Suppressor macrophage treated with lipopolysaccharide for 1 hour (primary cell): Measurements from ENCODE around the gene LIPC.

Experiments
- DNase-seq, 3 donors: peaks; one replicate each; pipeline ENCODE4 v3.0.0-alpha.2; 2020 to 2022

Gene LIPC

GRCh38 chr15:58475573-58476524 lies 44.1 kb downstream of the LIPC start:
- DNase-seq: peak in 1 of 3 donors; percentile 38

GRCh38 chr15:58476525-58477162 lies 44.9 kb downstream of the LIPC start:
- DNase-seq: no peak

- DNase-seq: peak; percentile 38 to 45 (median 41)
These were observed 45.4 kb downstream of the LIPC start for GRCh38 chr15:58477170-58477569.

DNA sequence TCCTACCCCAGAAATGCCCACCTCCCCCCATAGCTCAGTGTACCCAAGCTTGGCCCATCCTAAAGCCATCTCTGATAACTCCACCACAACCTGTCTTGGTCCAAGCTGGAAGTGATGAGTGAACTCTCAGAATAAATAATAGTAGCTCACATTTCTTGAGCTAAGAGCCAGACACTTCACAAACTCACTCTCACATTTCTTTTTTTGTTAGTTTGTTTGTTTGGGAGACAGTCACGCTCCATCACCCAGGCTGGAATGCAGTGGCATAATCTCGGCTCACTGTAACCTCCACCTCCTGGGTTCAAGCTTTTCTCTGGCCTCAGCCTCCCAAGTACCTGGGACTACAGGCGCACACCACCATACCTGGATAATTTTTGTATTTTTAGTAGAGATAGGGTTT lies 46.2 kb downstream of the LIPC start:
- no peak for DNase-seq

GRCh38 chr15:58478579-58478978 lies 46.8 kb downstream of the LIPC start:
- no peak for DNase-seq

- DNase-seq: no peak
These were observed 48.1 kb downstream of the LIPC start for GRCh38 chr15:58479941-58480340.

- no peak for DNase-seq
These were observed 51.6 kb downstream of the LIPC start for GRCh38 chr15:58483376-58483775.

- DNase-seq: peak; percentile 38 to 51 (median 41)
These were observed 53.2 kb downstream of the LIPC start for GRCh38 chr15:58484791-58485600.

- DNase-seq: no peak
These were observed 54.3 kb downstream of the LIPC start for GRCh38 chr15:58486062-58486461.

GRCh38 chr15:58486564-58486963 lies 54.8 kb downstream of the LIPC start:
- no peak for DNase-seq

- DNase-seq: no peak
These were observed 55.4 kb downstream of the LIPC start for GRCh38 chr15:58487041-58487723.

DNA sequence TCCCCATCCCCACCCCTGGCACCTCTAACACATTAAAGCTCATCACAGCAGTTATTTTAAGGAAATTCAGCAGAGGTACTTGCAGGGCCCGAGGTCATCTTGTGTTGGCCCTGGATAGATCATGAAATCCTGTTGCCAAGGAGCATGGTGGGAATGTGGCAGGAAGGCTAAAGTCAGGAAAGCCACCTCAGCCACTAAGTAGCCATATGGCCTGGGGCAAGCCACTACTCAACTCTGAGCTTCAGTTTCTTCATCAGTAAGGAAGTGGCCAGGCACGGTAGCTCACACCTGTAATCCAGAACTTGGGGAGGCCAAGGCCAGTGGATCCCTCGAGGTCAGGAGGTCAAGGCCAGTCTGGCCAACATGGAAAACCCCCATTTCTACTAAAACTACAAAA lies 55.9 kb downstream of the LIPC start:
- DNase-seq: no peak

GRCh38 chr15:58489289-58490085 lies 57.7 kb downstream of the LIPC start:
- DNase-seq: peak; percentile 59 to 72 (median 64)

DNA sequence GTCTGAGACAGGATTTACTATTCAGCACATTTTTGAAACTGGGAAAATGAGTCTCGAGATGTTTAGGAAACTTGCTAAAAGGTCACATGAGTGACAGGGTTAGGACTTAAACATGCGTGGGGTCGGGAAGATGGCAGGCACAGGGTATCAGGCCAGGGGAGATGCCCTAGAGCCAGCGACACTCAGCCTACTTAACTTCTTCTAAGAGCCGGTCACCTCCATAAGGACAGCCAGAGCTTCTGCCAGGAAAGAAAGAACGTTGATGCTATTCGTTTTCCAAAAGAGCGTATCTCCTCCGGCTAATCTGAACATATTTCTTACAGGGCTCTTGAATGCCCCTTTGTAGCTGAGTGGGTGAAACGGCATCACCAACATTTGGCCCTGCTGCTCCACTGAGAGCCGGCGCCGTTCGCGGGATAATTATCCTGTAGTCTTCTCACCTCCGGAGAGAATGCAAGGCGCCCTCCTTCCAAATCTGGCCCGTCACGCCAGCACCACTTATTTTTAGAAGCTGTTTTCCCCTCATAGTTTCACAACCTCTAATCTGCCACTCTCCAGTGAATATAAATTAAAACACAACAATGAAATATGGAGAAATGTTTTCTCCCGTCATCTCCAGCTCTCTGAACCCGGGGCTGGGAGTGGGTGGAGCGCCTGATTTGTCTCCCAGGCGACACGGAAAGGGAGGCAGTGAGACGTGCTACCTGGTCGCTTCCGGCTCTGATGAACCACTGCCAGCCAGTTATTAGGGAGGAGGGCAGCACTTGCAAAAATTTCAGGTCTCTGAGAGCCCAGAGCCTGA lies 58.5 kb downstream of the LIPC start:
- DNase-seq: no peak

DNA sequence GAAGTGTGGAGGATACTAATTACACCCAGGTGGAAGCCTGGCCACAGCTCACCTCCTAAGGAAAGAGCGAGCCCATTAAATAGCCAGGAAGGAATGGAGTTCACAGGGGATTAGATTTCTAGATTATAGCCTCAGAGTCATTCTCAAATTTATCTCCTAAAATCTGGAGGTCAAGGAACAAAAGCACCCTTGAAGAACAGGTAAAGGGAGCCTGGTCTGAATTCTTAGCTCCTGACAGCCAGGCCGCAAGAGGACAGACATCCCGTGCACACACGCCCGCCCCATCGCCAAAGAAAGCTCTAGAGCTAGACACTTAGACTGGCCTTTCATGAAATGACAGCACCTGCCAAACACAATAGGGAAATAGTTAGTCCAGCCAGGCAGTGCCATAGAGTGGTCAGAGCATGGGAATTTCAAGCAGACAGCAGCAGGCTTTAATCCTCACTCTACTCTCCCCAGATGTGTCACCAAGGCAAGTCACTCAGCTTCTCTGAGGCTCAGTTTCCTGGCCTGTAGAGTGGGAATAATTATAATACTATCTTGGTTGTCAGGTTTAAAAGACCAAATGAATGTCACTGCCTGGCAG lies 59.2 kb downstream of the LIPC start:
- DNase-seq: no peak

- no peak for DNase-seq
These were observed 59.9 kb downstream of the LIPC start for GRCh38 chr15:58491499-58492202.

GRCh38 chr15:58492661-58493397 lies 61.0 kb downstream of the LIPC start:
- no peak for DNase-seq

- DNase-seq: no peak
These were observed 62.8 kb downstream of the LIPC start for GRCh38 chr15:58494567-58494966.

DNA sequence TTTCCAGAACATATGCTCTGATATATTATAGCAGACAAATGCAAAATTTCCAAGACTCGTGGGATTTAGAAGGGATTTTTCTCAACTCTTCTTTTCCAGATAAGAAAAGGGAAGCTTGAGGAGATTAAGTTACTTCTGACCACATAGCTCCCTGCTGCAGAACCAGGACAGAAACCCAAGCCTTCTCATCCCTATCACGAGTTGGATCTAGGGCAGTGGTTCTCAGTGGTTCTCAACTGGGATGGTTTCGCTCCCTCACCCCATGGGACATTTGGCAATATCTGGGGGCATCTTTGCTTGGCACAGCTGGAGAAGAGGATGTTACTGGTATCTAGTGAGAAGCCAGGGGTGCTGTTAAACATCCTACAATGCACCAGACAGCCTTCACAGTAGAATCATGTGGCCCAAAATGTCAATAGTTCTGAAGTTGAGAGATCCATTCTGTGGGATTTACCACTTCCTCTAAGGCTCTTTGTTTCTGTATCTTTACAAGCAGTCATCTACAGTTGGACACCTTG lies 64.2 kb downstream of the LIPC start:
- DNase-seq: peak; percentile 43 to 56 (median 47)
